Activated naive CD4-positive, alpha-beta T cell treated with anti-CD3 and anti-CD28 coated beads, Interleukin-2, amount 50 U/mL, for 24 hours (primary cell): ENCODE data around the gene HOXD3.
A peak's percentile ranks its signal among the peaks of the same experiment; 100 is the strongest.

Experiments
- H3K27ac Mint-ChIP-seq: one replicate; pipeline ENCODE4 v1.8.0; 2021; ENCODE audit warnings: mild to moderate bottlenecking, mixed read lengths
- H3K27me3 Mint-ChIP-seq: one replicate; pipeline ENCODE4 v1.8.0; 2021; ENCODE audit warnings: mixed read lengths
- H3K36me3 Mint-ChIP-seq: one replicate; pipeline ENCODE4 v1.8.0; 2021; ENCODE audit warnings: mixed read lengths
- H3K4me1 Mint-ChIP-seq: one replicate; pipeline ENCODE4 v1.8.0; 2021; ENCODE audit warnings: mixed read lengths
- H3K4me3 Mint-ChIP-seq: one replicate; pipeline ENCODE4 v1.8.0; 2021; ENCODE audit warnings: mild to moderate bottlenecking, mixed read lengths
- H3K9me3 Mint-ChIP-seq: one replicate; pipeline ENCODE4 v1.8.0; 2021; ENCODE audit warnings: mixed read lengths

HOXD3 gene

GRCh38 chr2:176187200-176187898 is 30.2 kb downstream of the HOXD3 start:
- H3K4me1 Mint-ChIP-seq: peaks cover 17% of the 10 kb centered on the region
- peaks cover 61% of the 10 kb centered on the region for H3K27me3 Mint-ChIP-seq
- peak overlapping the region; percentile 90 for H3K4me3 Mint-ChIP-seq
- peaks cover 4% of the 10 kb centered on the region for H3K36me3 Mint-ChIP-seq
- peaks cover 6% of the 10 kb centered on the region for H3K9me3 Mint-ChIP-seq
- no peak overlapping the region for H3K27ac Mint-ChIP-seq

DNA sequence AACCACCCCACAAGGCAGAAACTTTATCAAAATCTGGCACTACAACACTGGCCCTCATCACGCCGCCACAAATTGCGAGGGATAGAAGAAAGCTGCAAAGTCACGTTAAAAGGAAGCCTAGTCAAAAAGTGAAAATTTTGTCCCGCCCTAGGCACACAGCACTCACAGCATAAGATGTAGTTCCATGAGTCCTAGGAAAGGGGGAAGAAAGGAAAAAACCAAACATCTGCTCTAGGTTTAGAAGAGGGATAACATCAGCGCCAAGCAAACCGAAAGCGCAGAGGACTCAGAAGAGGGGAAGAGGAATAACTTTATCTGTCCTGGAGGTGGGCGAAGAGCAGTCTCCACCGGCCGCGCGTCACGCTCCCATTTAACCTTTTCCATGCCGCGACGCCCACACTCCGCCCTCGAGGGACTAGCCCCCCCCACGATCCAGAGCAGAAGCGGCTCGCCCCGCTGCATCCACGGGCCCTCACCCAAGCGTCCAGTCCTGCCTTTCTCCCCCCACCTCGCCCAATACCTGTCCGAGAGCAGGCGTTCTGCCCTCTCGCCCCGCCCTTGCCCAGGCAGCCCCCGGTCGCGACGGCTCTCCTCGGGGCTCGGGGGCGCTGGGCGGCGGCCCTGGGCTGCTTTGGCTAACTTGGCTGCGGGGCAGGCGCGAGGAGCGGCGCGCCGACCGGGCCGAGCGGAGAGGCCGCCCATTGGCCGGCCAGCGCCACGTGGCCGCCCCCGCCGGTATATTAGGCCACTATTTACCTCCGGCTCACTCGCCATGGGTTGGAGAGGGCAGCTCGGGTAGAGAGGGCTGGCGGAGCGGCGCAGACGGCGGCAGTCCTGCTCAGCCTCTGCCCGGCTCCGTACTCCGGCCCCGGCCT is 31.0 kb downstream of the HOXD3 start, which contains the start of gene HOXD1:
TSS of gene HOXD1 (plus strand) at position 770 of the 875 bp plus-strand sequence. CDS start 134 bp downstream, outside the sequence.
- peaks cover 17% of the 10 kb centered on the region for H3K4me1 Mint-ChIP-seq
- H3K36me3 Mint-ChIP-seq: peaks cover 4% of the 10 kb centered on the region
- H3K4me3 Mint-ChIP-seq: peak within 1 kb of the TSS; percentile 90
- H3K9me3 Mint-ChIP-seq: peaks cover 6% of the 10 kb centered on the region
- peaks cover 58% of the 10 kb centered on the region for H3K27me3 Mint-ChIP-seq
- no peak within 1 kb of the TSS for H3K27ac Mint-ChIP-seq

GRCh38 chr2:176188774-176189680 is 31.9 kb downstream of the HOXD3 start:
- Mint-ChIP-seq H3K4me1 (peaks cover 17% of the 10 kb centered on the region), H3K9me3 (peaks cover 6% of the 10 kb centered on the region), H3K27ac (no peak overlapping the region), H3K36me3 (peaks cover 4% of the 10 kb centered on the region), H3K27me3 (peaks cover 58% of the 10 kb centered on the region), H3K4me3 (peak overlapping the region; percentile 55)

DNA sequence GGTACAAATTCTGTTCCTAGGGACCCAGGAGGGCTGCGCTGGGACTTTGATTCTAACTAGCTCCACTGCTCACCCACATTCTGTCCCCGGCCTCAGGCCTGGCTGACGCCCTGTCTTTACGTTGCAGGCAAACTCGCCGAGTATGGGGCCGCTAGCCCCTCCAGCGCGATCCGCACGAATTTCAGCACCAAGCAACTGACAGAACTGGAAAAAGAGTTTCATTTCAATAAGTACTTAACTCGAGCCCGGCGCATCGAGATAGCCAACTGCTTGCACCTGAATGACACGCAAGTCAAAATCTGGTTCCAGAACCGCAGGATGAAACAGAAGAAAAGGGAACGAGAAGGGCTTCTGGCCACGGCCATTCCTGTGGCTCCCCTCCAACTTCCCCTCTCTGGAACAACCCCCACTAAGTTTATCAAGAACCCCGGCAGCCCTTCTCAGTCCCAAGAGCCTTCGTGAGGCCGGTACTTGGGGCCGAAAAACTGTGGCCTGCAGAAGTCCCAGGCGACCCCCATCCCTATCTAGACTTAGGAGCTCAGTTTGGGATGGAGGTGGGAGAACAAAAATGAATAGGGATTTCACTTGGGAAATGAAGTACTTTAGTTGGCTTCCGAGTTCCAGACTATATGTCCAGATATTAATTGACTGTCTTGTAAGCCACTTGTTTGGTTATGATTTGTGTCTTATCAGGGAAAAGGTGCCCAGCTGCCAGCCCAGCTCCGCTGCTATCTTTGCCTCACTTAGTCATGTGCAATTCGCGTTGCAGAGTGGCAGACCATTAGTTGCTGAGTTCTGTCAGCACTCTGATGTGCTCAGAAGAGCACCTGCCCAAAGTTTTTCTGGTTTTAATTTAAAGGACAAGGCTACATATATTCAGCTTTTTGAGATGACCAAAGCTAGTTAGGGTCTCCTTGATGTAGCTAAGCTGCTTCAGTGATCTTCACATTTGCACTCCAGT is 32.9 kb downstream of the HOXD3 start:
- H3K4me3 Mint-ChIP-seq: peak overlapping the region; percentile 55
- no peak overlapping the region for H3K27ac Mint-ChIP-seq
- H3K4me1 Mint-ChIP-seq: peaks cover 17% of the 10 kb centered on the region
- H3K9me3 Mint-ChIP-seq: peaks cover 6% of the 10 kb centered on the region
- H3K27me3 Mint-ChIP-seq: peaks cover 59% of the 10 kb centered on the region
- peaks cover 4% of the 10 kb centered on the region for H3K36me3 Mint-ChIP-seq

GRCh38 chr2:176192351-176192750 is 35.2 kb downstream of the HOXD3 start:
- Mint-ChIP-seq H3K27ac (no peak overlapping the region), H3K9me3 (no peaks in the 10 kb centered on the region), H3K4me1 (peaks cover 14% of the 10 kb centered on the region), H3K4me3 (no peak overlapping the region), H3K36me3 (peaks cover 2% of the 10 kb centered on the region), H3K27me3 (peaks cover 55% of the 10 kb centered on the region)

- no peak overlapping the region for H3K27ac Mint-ChIP-seq
- H3K27me3 Mint-ChIP-seq: peaks cover 54% of the 10 kb centered on the region
- no peaks in the 10 kb centered on the region for H3K36me3 Mint-ChIP-seq
- H3K4me3 Mint-ChIP-seq: no peak overlapping the region
- peaks cover 7% of the 10 kb centered on the region for H3K4me1 Mint-ChIP-seq
- H3K9me3 Mint-ChIP-seq: no peaks in the 10 kb centered on the region
Observed at GRCh38 chr2:176193048-176193447, 35.9 kb downstream of the HOXD3 start.

- Mint-ChIP-seq H3K36me3 (peaks cover 1% of the 10 kb centered on the region), H3K27ac (no peak overlapping the region), H3K27me3 (peaks cover 35% of the 10 kb centered on the region), H3K9me3 (peaks cover 5% of the 10 kb centered on the region), H3K4me1 (no peaks in the 10 kb centered on the region), H3K4me3 (no peak overlapping the region)
Observed at GRCh38 chr2:176199902-176200301, 42.8 kb downstream of the HOXD3 start.

DNA sequence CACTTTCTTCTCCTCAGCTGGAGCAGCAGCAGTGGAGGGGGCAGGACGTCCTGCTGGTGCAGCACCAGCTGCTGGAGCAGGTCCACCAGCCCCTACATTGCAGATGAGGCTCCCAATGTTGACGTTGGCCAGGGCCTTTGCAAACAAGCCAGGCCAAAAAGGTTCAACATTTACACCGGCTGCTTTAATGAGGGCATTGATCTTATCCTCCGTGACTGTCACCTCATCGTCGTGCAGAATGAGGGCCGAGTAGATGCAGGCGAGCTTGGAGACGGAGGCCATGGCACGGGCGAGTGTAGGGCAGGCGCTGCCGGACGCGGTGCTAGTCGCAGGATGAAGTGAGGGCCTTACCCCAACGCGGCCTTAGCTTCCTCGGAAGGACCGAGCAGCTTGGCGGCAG is 43.9 kb downstream of the HOXD3 start:
- Mint-ChIP-seq H3K27me3 (peaks cover 31% of the 10 kb centered on the region), H3K4me1 (no peaks in the 10 kb centered on the region), H3K36me3 (peaks cover 1% of the 10 kb centered on the region), H3K9me3 (peaks cover 5% of the 10 kb centered on the region), H3K4me3 (no peak overlapping the region), H3K27ac (no peak overlapping the region)

DNA sequence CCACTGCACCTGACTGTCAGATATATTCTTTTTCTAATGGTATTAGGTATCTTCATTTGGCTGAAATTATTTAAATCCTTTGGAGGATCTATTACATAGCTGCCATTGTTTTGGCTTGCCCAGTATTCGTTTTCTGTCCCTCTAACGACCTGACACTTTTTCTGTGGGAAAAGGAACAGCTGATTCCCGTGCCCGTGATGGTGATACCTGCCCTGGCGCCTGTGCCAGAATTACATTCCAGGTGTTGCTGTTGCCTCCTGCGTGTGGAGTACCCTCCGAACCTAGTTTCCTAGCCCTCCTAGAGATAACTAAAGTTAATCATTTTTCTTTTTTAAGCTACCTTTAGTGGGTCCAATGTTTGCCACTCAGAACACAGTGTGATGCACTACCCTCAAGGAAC is 45.4 kb downstream of the HOXD3 start:
- Mint-ChIP-seq H3K4me3 (no peak overlapping the region), H3K27me3 (peaks cover 26% of the 10 kb centered on the region), H3K27ac (no peak overlapping the region), H3K36me3 (peaks cover 1% of the 10 kb centered on the region), H3K4me1 (no peaks in the 10 kb centered on the region), H3K9me3 (peaks cover 5% of the 10 kb centered on the region)

GRCh38 chr2:176205126-176205525 is 48.0 kb downstream of the HOXD3 start:
- Mint-ChIP-seq H3K36me3 (peaks cover 1% of the 10 kb centered on the region), H3K9me3 (peaks cover 5% of the 10 kb centered on the region), H3K27me3 (peaks cover 18% of the 10 kb centered on the region), H3K4me3 (no peak overlapping the region), H3K4me1 (no peaks in the 10 kb centered on the region), H3K27ac (no peak overlapping the region)

- no peak overlapping the region for H3K4me3 Mint-ChIP-seq
- no peak overlapping the region for H3K27ac Mint-ChIP-seq
- peaks cover 19% of the 10 kb centered on the region for H3K27me3 Mint-ChIP-seq
- H3K36me3 Mint-ChIP-seq: peaks cover 1% of the 10 kb centered on the region
- peaks cover 5% of the 10 kb centered on the region for H3K9me3 Mint-ChIP-seq
- no peaks in the 10 kb centered on the region for H3K4me1 Mint-ChIP-seq
Observed at GRCh38 chr2:176206136-176206535, 49.0 kb downstream of the HOXD3 start.

- Mint-ChIP-seq H3K27me3 (peaks cover 20% of the 10 kb centered on the region), H3K4me1 (no peaks in the 10 kb centered on the region)
Observed at GRCh38 chr2:176206682-176207081, 49.6 kb downstream of the HOXD3 start.

GRCh38 chr2:176211110-176211509 is 54.0 kb downstream of the HOXD3 start:
- no peak overlapping the region for H3K27ac Mint-ChIP-seq
- no peaks in the 10 kb centered on the region for H3K36me3 Mint-ChIP-seq
- H3K9me3 Mint-ChIP-seq: no peaks in the 10 kb centered on the region
- no peak overlapping the region for H3K4me3 Mint-ChIP-seq
- H3K4me1 Mint-ChIP-seq: no peaks in the 10 kb centered on the region
- H3K27me3 Mint-ChIP-seq: peaks cover 11% of the 10 kb centered on the region

More at GRCh38 chr2:176206682-176207081, 49.6 kb downstream of the HOXD3 start:
- Mint-ChIP-seq H3K4me3 (no peak overlapping the region), H3K27ac (no peak overlapping the region), H3K36me3 (peaks cover 1% of the 10 kb centered on the region), H3K9me3 (peaks cover 5% of the 10 kb centered on the region)

- no peaks in the 10 kb centered on the region for H3K36me3 Mint-ChIP-seq
- no peaks in the 10 kb centered on the region for H3K4me1 Mint-ChIP-seq
Observed at GRCh38 chr2:176212276-176212675, 55.2 kb downstream of the HOXD3 start.

More at GRCh38 chr2:176212276-176212675, 55.2 kb downstream of the HOXD3 start:
- Mint-ChIP-seq H3K27me3 (peaks cover 9% of the 10 kb centered on the region), H3K27ac (no peak overlapping the region), H3K9me3 (no peaks in the 10 kb centered on the region), H3K4me3 (no peak overlapping the region)
